Measurements from ENCODE around the gene PNPLA5.

- TF ChIP-seq CBFB (CRISPR knock-in tag; IDR thresholded peaks at IDR 0.05) (no peak), MATR3 (CRISPR knock-in tag; IDR thresholded peaks at IDR 0.05) (no peak), EED (CRISPR knock-in tag; IDR thresholded peaks at IDR 0.05) (no peak)
These were observed 43.2 kb downstream of the PNPLA5 start for GRCh38 chr22:43848366-43849171.

Measured in HepG2 (cell line).